GM18499 (cell line): Measurements from ENCODE around the gene BANP.
A peak's percentile ranks its signal among the peaks of the same experiment; 100 is the strongest.

Source experiments
- ATAC-seq: cut with Tn5 transposase; IDR thresholded peaks from one replicate; pipeline ENCODE4 v1.9.1; 2021; ENCODE audit warnings: moderate number of reproducible peaks; ENCODE audit not compliant: insufficient read depth, unreplicated experiment

Gene BANP

GRCh38 chr16:88058817-88059216, 107.6 kb downstream of the BANP start:
- ATAC-seq, result no peak

GRCh38 chr16:88059701-88060386, 108.6 kb downstream of the BANP start:
- ATAC-seq, result no peak

GRCh38 chr16:88060524-88061219, 109.4 kb downstream of the BANP start:
- ATAC-seq, result no peak

- ATAC-seq, result no peak
Observed at GRCh38 chr16:88061346-88062110, 110.3 kb downstream of the BANP start.

GRCh38 chr16:88062341-88063210, 111.3 kb downstream of the BANP start:
- no peak for ATAC-seq

- no peak for ATAC-seq
Observed at GRCh38 chr16:88063211-88063773, 112.1 kb downstream of the BANP start.

GRCh38 chr16:88064011-88064888, 113.0 kb downstream of the BANP start:
- no peak for ATAC-seq

GRCh38 chr16:88064889-88065746, 113.9 kb downstream of the BANP start:
- no peak for ATAC-seq

- no peak for ATAC-seq
Observed at GRCh38 chr16:88065747-88066142, 114.5 kb downstream of the BANP start.

- no peak for ATAC-seq
Observed at GRCh38 chr16:88066234-88066633, 115.0 kb downstream of the BANP start.

- no peak for ATAC-seq
Observed at GRCh38 chr16:88066680-88067529, 115.7 kb downstream of the BANP start.

GRCh38 chr16:88067530-88068411, 116.5 kb downstream of the BANP start:
- no peak for ATAC-seq

- no peak for ATAC-seq
Observed at GRCh38 chr16:88068476-88069396, 117.5 kb downstream of the BANP start.

- ATAC-seq, result peak; percentile 69
Observed at GRCh38 chr16:88069397-88070168, 118.3 kb downstream of the BANP start.

- ATAC-seq, result no peak
Observed at GRCh38 chr16:88070341-88070740, 119.1 kb downstream of the BANP start.
